MCF 10A (cell line): Measurements from ENCODE around the gene FGFR2. TPM values are rescaled to one million over a fixed set of nuclear protein-coding genes. Genes with fewer than 3 reads are reported as not detected.

Source experiments
- BruUV-seq: library from RNA; stranded (reverse); fragments of 400-500 nt; replicated peaks from 2 replicates; lab custom pipeline; 2021; lab: Mats Ljungman, UMichigan
- CTCF ChIA-PET: fragments of 300-600 bp; sonication (Branson Sonifier 250); formaldehyde crosslinking; extraction: SDS; loops from one replicate; lab custom pipeline; 2021; ENCODE audit warnings: antibody characterized with exemption, inconsistent platforms; lab: Yijun Ruan, JAX
- POLR2A ChIA-PET: fragments of 300-600, 350-650 bp; sonication (Branson Sonifier 250); formaldehyde crosslinking; extraction: SDS; loops from one replicate; lab custom pipeline; 2020; ENCODE audit warnings: antibody characterized with exemption, inconsistent platforms; lab: Yijun Ruan, JAX
- DNase-seq: peaks from one replicate; pipeline ENCODE4 v3.0.0-alpha.2; 2018; ENCODE audit not compliant: unreplicated experiment
- H3K27ac Mint-ChIP-seq: one replicate; pipeline ENCODE4 v1.8.0; 2022; ENCODE audit warnings: mild to moderate bottlenecking, low read depth, mixed read lengths; ENCODE audit not compliant: unreplicated experiment
- H3K27me3 Mint-ChIP-seq: one replicate; pipeline ENCODE4 v1.8.0; 2022; ENCODE audit warnings: mixed read lengths; ENCODE audit not compliant: insufficient read depth, unreplicated experiment
- H3K36me3 Mint-ChIP-seq: one replicate; pipeline ENCODE4 v1.8.0; 2022; ENCODE audit warnings: mild to moderate bottlenecking, moderate library complexity, mixed read lengths; ENCODE audit not compliant: insufficient read depth, unreplicated experiment
- H3K4me1 Mint-ChIP-seq: one replicate; pipeline ENCODE4 v1.8.0; 2022; ENCODE audit warnings: mixed read lengths; ENCODE audit not compliant: insufficient read depth, unreplicated experiment
- H3K4me3 Mint-ChIP-seq: one replicate; pipeline ENCODE4 v1.8.0; 2022; ENCODE audit warnings: mild to moderate bottlenecking, moderate library complexity, mixed read lengths; ENCODE audit not compliant: unreplicated experiment
- H3K9me3 Mint-ChIP-seq: one replicate; pipeline ENCODE4 v1.8.0; 2022; ENCODE audit warnings: mixed read lengths; ENCODE audit not compliant: unreplicated experiment
- intact Hi-C: fragments of 100-400 bp; cut with micrococcal nuclease; formaldehyde crosslinking; loops from 2 replicates; pipeline ENCODE4 v1.14.1; 2022
- total RNA-seq: library from RNA; stranded (reverse); gene quantifications from 2 replicates; pipeline ENCODE4 v1.2.3, GENCODE V29; 2022
- TF ChIP-seq, protein P1 (sequence below): fragments of 200-600 bp; IDR thresholded peaks from one replicate; pipeline ENCODE4 v1.8.0; 2022; ENCODE audit warnings: antibody characterized with exemption, mild to moderate bottlenecking; ENCODE audit not compliant: unreplicated experiment

FGFR2 gene
- total RNA-seq, 1 experiment from 2014 or later, result 2.7 TPM

DNA sequence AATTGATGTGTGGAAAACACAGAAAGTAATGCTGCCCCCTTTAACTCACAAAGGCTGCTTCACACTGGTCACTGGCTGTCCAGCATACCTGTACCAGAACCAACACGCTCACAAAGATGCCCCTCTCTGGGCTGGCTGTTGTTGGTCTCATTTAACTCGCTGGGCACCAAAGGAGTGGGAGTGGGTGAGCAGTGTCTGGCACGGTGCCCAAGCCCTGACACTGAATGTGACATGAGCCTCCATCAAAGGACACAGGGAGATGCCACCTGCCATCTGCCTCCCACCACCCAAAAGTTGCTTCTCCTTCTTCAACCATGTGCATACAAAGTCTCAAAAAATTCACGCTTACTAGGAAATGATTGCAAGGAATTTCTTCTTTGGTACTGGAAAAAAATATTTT lies 86.8 kb downstream of the FGFR2 start:
- Mint-ChIP-seq H3K27me3 (no peaks in the 10 kb centered on the region), H3K4me3 (no peak overlapping the region), H3K27ac (no peak overlapping the region), H3K4me1 (peaks cover 5% of the 10 kb centered on the region), H3K9me3 (no peaks in the 10 kb centered on the region), H3K36me3 (no peaks in the 10 kb centered on the region)
- POLR2A ChIA-PET, result no interaction called here
- DNase-seq, result no peak
- CTCF ChIA-PET, result interaction anchor here (0.7 kb wide), 1 partner anchor 20 kb away, joined by 3 read pairs; no protein-coding TSS in a partner anchor
- TF ChIP-seq, protein P1, sequence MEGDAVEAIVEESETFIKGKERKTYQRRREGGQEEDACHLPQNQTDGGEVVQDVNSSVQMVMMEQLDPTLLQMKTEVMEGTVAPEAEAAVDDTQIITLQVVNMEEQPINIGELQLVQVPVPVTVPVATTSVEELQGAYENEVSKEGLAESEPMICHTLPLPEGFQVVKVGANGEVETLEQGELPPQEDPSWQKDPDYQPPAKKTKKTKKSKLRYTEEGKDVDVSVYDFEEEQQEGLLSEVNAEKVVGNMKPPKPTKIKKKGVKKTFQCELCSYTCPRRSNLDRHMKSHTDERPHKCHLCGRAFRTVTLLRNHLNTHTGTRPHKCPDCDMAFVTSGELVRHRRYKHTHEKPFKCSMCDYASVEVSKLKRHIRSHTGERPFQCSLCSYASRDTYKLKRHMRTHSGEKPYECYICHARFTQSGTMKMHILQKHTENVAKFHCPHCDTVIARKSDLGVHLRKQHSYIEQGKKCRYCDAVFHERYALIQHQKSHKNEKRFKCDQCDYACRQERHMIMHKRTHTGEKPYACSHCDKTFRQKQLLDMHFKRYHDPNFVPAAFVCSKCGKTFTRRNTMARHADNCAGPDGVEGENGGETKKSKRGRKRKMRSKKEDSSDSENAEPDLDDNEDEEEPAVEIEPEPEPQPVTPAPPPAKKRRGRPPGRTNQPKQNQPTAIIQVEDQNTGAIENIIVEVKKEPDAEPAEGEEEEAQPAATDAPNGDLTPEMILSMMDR, result no peak
- BruUV-seq, result no TSS peak
- intact Hi-C loops, result no loop called here

DNA sequence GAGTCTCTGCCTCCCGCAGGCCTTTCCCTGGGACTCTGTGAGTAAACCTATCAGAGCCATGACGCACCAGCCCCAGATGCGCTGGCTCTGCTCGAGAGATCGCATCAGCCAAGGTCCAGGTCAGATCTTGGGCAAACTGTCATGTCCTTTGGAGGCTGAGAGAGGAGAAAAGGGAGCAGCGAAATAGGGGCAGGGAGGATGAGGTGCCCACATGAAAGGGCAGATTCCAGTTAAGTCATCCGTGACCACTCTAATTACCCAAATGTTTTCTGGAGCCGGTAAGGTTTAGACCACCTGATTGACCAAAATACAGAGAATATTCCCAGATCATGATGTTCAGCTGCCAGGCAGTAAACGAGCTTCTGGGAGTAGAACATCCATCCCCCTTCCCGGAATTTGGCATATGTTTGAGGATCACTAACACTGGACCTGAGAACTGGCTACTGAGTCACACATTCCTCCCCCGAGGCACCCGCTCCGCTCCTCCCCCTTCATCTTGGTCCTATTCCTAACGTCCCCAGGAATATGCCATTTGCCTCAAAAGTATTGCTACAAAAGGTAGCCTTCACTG lies 88.0 kb downstream of the FGFR2 start:
- intact Hi-C loops, result no loop called here
- TF ChIP-seq, protein P1, result no peak
- ChIA-PET CTCF (no interaction called here), POLR2A (no interaction called here)
- peaks cover 5% of the 10 kb centered on the region for H3K4me1 Mint-ChIP-seq
- H3K27me3 Mint-ChIP-seq, result no peaks in the 10 kb centered on the region
- DNase-seq, result peak; percentile 57
- no peaks in the 10 kb centered on the region for H3K36me3 Mint-ChIP-seq
- no peak overlapping the region for H3K4me3 Mint-ChIP-seq
- H3K27ac Mint-ChIP-seq, result no peak overlapping the region
- H3K9me3 Mint-ChIP-seq, result no peaks in the 10 kb centered on the region
- no TSS peak for BruUV-seq

DNA sequence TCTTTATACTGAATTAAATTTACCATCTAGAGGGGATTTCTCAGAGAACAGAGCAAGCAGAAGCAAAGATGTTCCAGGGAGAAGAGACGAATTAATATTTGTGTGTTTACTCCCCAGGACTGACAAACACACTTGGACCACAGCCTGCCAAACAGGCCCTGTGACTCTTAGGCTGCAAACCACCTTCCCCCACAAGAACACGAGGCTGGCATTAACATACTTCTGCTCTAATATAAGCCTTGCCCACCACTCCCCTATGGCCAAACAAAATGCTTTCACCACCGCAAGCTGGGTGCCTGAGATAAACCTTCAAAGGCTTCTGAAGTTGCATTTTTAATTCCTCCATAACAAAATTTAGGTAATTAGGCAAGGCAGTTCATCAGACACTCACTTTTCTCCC lies 88.4 kb downstream of the FGFR2 start:
- POLR2A ChIA-PET, result no interaction called here
- no peak overlapping the region for H3K27ac Mint-ChIP-seq
- TF ChIP-seq, protein P1, result no peak

DNA sequence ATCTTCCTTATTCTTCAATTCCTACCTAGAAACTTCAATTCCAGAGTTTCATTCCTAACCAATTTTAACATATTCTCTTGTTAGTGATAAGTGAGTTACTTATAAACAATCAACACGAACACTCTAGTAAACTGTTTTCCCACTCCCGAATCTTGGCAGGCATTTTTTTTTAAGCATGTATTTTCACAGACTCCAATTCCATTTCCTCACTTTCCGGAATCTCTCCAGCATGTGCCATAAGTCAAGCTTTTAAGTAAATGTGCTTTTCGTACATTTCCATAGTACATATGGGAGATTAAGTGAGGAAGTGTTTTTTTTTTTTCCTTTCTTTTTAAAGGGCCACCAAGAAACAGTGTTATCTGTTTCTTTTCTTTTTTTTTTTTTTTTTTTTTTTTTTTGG lies 89.1 kb downstream of the FGFR2 start:
- no peak for DNase-seq
- H3K36me3 Mint-ChIP-seq, result no peaks in the 10 kb centered on the region
- BruUV-seq, result no TSS peak
- H3K9me3 Mint-ChIP-seq, result no peaks in the 10 kb centered on the region
- POLR2A ChIA-PET, result no interaction called here
- TF ChIP-seq, protein P1, result no peak
- intact Hi-C loops, result no loop called here
- CTCF ChIA-PET, result no interaction called here
- no peak overlapping the region for H3K4me3 Mint-ChIP-seq
- H3K4me1 Mint-ChIP-seq, result peaks cover 5% of the 10 kb centered on the region
- no peak overlapping the region for H3K27ac Mint-ChIP-seq
- no peaks in the 10 kb centered on the region for H3K27me3 Mint-ChIP-seq

More for the DNA sequence above, 88.4 kb downstream of the FGFR2 start:
- H3K4me3 Mint-ChIP-seq, result no peak overlapping the region
- H3K4me1 Mint-ChIP-seq, result peaks cover 5% of the 10 kb centered on the region
- no peak for DNase-seq
- no peaks in the 10 kb centered on the region for H3K9me3 Mint-ChIP-seq
- no peaks in the 10 kb centered on the region for H3K36me3 Mint-ChIP-seq
- no peaks in the 10 kb centered on the region for H3K27me3 Mint-ChIP-seq
- no TSS peak for BruUV-seq
- CTCF ChIA-PET, result no interaction called here
- intact Hi-C loops, result no loop called here
